Activated naive CD8-positive, alpha-beta T cell treated with anti-CD3 and anti-CD28 coated beads, Interleukin-2, amount 50 U/mL, for 24 hours (primary cell): Measurements from ENCODE around the gene SCART1.
"Not testable (repeated sequence)": the region's sequence is repeated elsewhere in the genome, so short reads cannot be mapped to it uniquely, and the experiment has no call there.

Source experiments
- ATAC-seq: fragments of 150-1000 bp; cut with Tn5 transposase; one replicate; pipeline ENCODE4 v1.10.0; 2021
- DNase-seq: peaks from one replicate; pipeline ENCODE4 v3.0.0; 2021
- H3K27ac Mint-ChIP-seq: one replicate; pipeline ENCODE4 v1.8.0; 2021; ENCODE audit warnings: mild to moderate bottlenecking, mixed read lengths
- H3K27me3 Mint-ChIP-seq: one replicate; pipeline ENCODE4 v1.8.0; 2021; ENCODE audit warnings: mixed read lengths
- H3K36me3 Mint-ChIP-seq: one replicate; pipeline ENCODE4 v1.8.0; 2021; ENCODE audit warnings: low read depth, mixed read lengths
- H3K4me1 Mint-ChIP-seq: one replicate; pipeline ENCODE4 v1.8.0; 2021; ENCODE audit warnings: mixed read lengths
- H3K4me3 Mint-ChIP-seq: one replicate; pipeline ENCODE4 v1.8.0; 2021; ENCODE audit warnings: mild to moderate bottlenecking, moderate library complexity, mixed read lengths
- H3K9me3 Mint-ChIP-seq: one replicate; pipeline ENCODE4 v1.8.0; 2021; ENCODE audit warnings: mixed read lengths

SCART1 gene

GRCh38 chr10:133453516-133454203 is at the start of gene SCART1:
TSS of gene SCART1 (plus strand) at chr10:133453945. CDS start at chr10:133453998, 53 bp downstream.
- peaks cover 11% of the 10 kb centered on the region for H3K9me3 Mint-ChIP-seq
- H3K27ac Mint-ChIP-seq, result no peak within 1 kb of the TSS
- DNase-seq (no peak), ATAC-seq (peak; percentile 66)
- peak within 1 kb of the TSS; percentile 41 for H3K4me3 Mint-ChIP-seq
- peaks cover 1% of the 10 kb centered on the region for H3K36me3 Mint-ChIP-seq
- H3K27me3 Mint-ChIP-seq, result peaks cover 2% of the 10 kb centered on the region
- no peaks in the 10 kb centered on the region for H3K4me1 Mint-ChIP-seq

- Mint-ChIP-seq H3K4me1 (peaks cover 55% of the 10 kb centered on the region), H3K9me3 (no peaks in the 10 kb centered on the region), H3K4me3 (no peak overlapping the region), H3K36me3 (peaks cover 68% of the 10 kb centered on the region), H3K27ac (no peak overlapping the region), H3K27me3 (no peaks in the 10 kb centered on the region)
- DNase-seq (no peak), ATAC-seq (no peak)
These were observed 48.5 kb upstream of the SCART1 start for GRCh38 chr10:133405272-133405671.

GRCh38 chr10:133405844-133406527 is 47.8 kb upstream of the SCART1 start:
- H3K4me3 Mint-ChIP-seq, result no peak overlapping the region
- peaks cover 72% of the 10 kb centered on the region for H3K36me3 Mint-ChIP-seq
- peak overlapping the region; percentile 59 for H3K27ac Mint-ChIP-seq
- no peaks in the 10 kb centered on the region for H3K27me3 Mint-ChIP-seq
- ATAC-seq (peak; percentile 66), DNase-seq (no peak)
- H3K9me3 Mint-ChIP-seq, result peaks cover 3% of the 10 kb centered on the region
- peaks cover 48% of the 10 kb centered on the region for H3K4me1 Mint-ChIP-seq

GRCh38 chr10:133411523-133412380 is 42.0 kb upstream of the SCART1 start:
- H3K27me3 Mint-ChIP-seq, result no peaks in the 10 kb centered on the region
- DNase-seq (no peak), ATAC-seq (no peak)
- no peak overlapping the region for H3K27ac Mint-ChIP-seq
- H3K9me3 Mint-ChIP-seq, result peaks cover 26% of the 10 kb centered on the region
- peaks cover 21% of the 10 kb centered on the region for H3K4me1 Mint-ChIP-seq
- no peak overlapping the region for H3K4me3 Mint-ChIP-seq
- peaks cover 79% of the 10 kb centered on the region for H3K36me3 Mint-ChIP-seq

GRCh38 chr10:133412381-133412711 is 41.4 kb upstream of the SCART1 start:
- Mint-ChIP-seq H3K4me3 (no peak overlapping the region), H3K27ac (no peak overlapping the region), H3K9me3 (peaks cover 26% of the 10 kb centered on the region), H3K27me3 (no peaks in the 10 kb centered on the region), H3K36me3 (peaks cover 73% of the 10 kb centered on the region), H3K4me1 (peaks cover 15% of the 10 kb centered on the region)
- ATAC-seq (no peak), DNase-seq (no peak)

GRCh38 chr10:133414401-133414800 is 39.3 kb upstream of the SCART1 start:
- DNase-seq, H3K27ac Mint-ChIP-seq, H3K4me3 Mint-ChIP-seq, H3K27me3 Mint-ChIP-seq, ATAC-seq, H3K4me1 Mint-ChIP-seq: not testable (repeated sequence)
- H3K9me3 Mint-ChIP-seq, result peaks cover 26% of the 10 kb centered on the region
- peaks cover 62% of the 10 kb centered on the region for H3K36me3 Mint-ChIP-seq

GRCh38 chr10:133415752-133416151 is 38.0 kb upstream of the SCART1 start:
- Mint-ChIP-seq H3K27me3 (no peaks in the 10 kb centered on the region), H3K4me3 (no peak overlapping the region), H3K4me1 (peaks cover 10% of the 10 kb centered on the region), H3K9me3 (peaks cover 24% of the 10 kb centered on the region), H3K36me3 (peaks cover 50% of the 10 kb centered on the region), H3K27ac (no peak overlapping the region)
- DNase-seq (no peak), ATAC-seq (no peak)

- H3K4me3 Mint-ChIP-seq, result no peak overlapping the region
- H3K9me3 Mint-ChIP-seq, result peaks cover 7% of the 10 kb centered on the region
- H3K36me3 Mint-ChIP-seq, result peaks cover 26% of the 10 kb centered on the region
- H3K27me3 Mint-ChIP-seq, result peaks cover 3% of the 10 kb centered on the region
- H3K4me1 Mint-ChIP-seq, result no peaks in the 10 kb centered on the region
- DNase-seq, result no peak
- H3K27ac Mint-ChIP-seq, result no peak overlapping the region
- no peak for ATAC-seq
These were observed 35.3 kb upstream of the SCART1 start for GRCh38 chr10:133418289-133418993.

GRCh38 chr10:133419211-133419950 is 34.4 kb upstream of the SCART1 start:
- Mint-ChIP-seq H3K4me1 (peaks cover 2% of the 10 kb centered on the region), H3K27me3 (peaks cover 3% of the 10 kb centered on the region), H3K36me3 (peaks cover 22% of the 10 kb centered on the region), H3K4me3 (no peak overlapping the region), H3K9me3 (peaks cover 7% of the 10 kb centered on the region), H3K27ac (no peak overlapping the region)
- ATAC-seq, result no peak
- no peak for DNase-seq

- peaks cover 19% of the 10 kb centered on the region for H3K36me3 Mint-ChIP-seq
- H3K4me1 Mint-ChIP-seq, result peaks cover 2% of the 10 kb centered on the region
- no peak for ATAC-seq
- peaks cover 7% of the 10 kb centered on the region for H3K9me3 Mint-ChIP-seq
- H3K27ac Mint-ChIP-seq, result no peak overlapping the region
- no peak overlapping the region for H3K4me3 Mint-ChIP-seq
- peaks cover 3% of the 10 kb centered on the region for H3K27me3 Mint-ChIP-seq
- no peak for DNase-seq
These were observed 33.7 kb upstream of the SCART1 start for GRCh38 chr10:133420028-133420427.

- Mint-ChIP-seq H3K9me3 (peaks cover 2% of the 10 kb centered on the region), H3K4me3 (no peak overlapping the region), H3K4me1 (peaks cover 2% of the 10 kb centered on the region), H3K27ac (no peak overlapping the region), H3K27me3 (peaks cover 3% of the 10 kb centered on the region), H3K36me3 (peaks cover 14% of the 10 kb centered on the region)
- no peak for ATAC-seq
- no peak for DNase-seq
These were observed 33.2 kb upstream of the SCART1 start for GRCh38 chr10:133420579-133420978.

- Mint-ChIP-seq H3K27me3 (peaks cover 3% of the 10 kb centered on the region), H3K36me3 (peaks cover 8% of the 10 kb centered on the region), H3K9me3 (no peaks in the 10 kb centered on the region), H3K4me3 (no peak overlapping the region), H3K27ac (no peak overlapping the region), H3K4me1 (peaks cover 2% of the 10 kb centered on the region)
- DNase-seq (no peak), ATAC-seq (no peak)
These were observed 32.2 kb upstream of the SCART1 start for GRCh38 chr10:133421336-133422222.

- no peak overlapping the region for H3K27ac Mint-ChIP-seq
- DNase-seq (no peak), ATAC-seq (no peak)
- H3K4me3 Mint-ChIP-seq, result peak overlapping the region; percentile 24
- no peaks in the 10 kb centered on the region for H3K9me3 Mint-ChIP-seq
- peaks cover 3% of the 10 kb centered on the region for H3K27me3 Mint-ChIP-seq
- peaks cover 2% of the 10 kb centered on the region for H3K4me1 Mint-ChIP-seq
- peaks cover 8% of the 10 kb centered on the region for H3K36me3 Mint-ChIP-seq
These were observed 31.4 kb upstream of the SCART1 start for GRCh38 chr10:133422223-133422806.
